ENCODE data around the gene IER3IP1.

DNA sequence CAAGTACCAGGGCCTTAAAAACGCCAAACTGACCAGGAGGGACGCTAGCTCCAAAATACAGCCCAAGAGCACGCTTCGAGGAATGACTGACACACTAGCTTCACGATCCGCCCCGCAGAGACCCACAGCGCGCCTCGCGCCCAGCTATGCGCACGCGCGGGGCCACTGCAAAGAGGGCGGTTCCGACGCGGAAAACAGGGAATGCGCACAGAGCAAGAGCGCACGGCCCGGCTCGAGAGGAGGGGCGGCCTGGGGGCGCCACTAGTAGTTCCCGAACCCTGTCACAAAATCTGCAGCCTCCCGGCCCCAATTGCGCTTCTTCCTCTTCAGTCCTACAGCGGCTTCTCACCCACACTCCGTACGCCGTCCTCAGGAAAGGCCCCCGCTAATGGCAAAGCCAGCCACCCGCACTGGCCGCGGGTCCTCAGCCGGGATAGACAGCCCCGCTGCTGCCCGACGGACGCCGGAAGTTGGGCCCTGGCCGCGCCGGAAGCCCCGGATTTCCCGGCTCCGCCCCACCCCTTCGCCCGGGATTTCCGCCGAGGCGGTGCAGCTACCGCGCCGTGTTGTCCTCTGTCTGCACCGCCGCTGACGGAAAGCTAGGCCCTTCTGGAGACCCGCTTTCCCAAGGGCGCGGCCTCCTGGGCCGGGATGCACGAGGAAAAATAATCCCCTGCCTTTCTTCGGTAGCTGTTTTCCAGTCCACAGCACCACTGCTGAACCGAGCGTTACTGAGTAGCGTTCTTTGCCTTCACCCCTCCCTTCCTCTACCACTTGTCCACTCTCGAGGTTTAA is 25.9 kb downstream of the IER3IP1 start, which contains the start of gene HDHD2:
- TF ChIP-seq CTCF (IDR thresholded peaks at IDR 0.05) (no peak), POLR2A (IDR thresholded peaks at IDR 0.05) (peak; percentile 26 to 68)
